Progenitor cell of endocrine pancreas (in vitro differentiated cells): ENCODE measurements around the gene NECTIN1. TPM values are rescaled to one million over a fixed set of nuclear protein-coding genes. Genes with fewer than 3 reads are reported as not detected.
A peak's percentile ranks its signal among the peaks of the same experiment; 100 is the strongest.
"Not testable (repeated sequence)": the region's sequence is repeated elsewhere in the genome, so short reads cannot be mapped to it uniquely, and the experiment has no call there.

Source experiments
- DNase-seq: peaks from one replicate; pipeline ENCODE4 v3.0.0; 2021; ENCODE audit warnings: low spot score; ENCODE audit not compliant: unreplicated experiment
- H3K27ac Mint-ChIP-seq: 2 replicates; pipeline ENCODE4 v1.8.0; 2021; ENCODE audit warnings: mild to moderate bottlenecking, moderate library complexity, mixed read lengths
- H3K27me3 Mint-ChIP-seq: 2 replicates; pipeline ENCODE4 v1.8.0; 2021; ENCODE audit warnings: mixed read lengths
- H3K36me3 Mint-ChIP-seq: 2 replicates; pipeline ENCODE4 v1.8.0; 2022; ENCODE audit warnings: mixed read lengths; ENCODE audit not compliant: insufficient read depth
- H3K4me1 Mint-ChIP-seq: 2 replicates; pipeline ENCODE4 v1.8.0; 2021; ENCODE audit warnings: low read depth, mixed read lengths
- H3K4me3 Mint-ChIP-seq: 2 replicates; pipeline ENCODE4 v1.8.0; 2021; ENCODE audit warnings: low read depth, mild to moderate bottlenecking, moderate library complexity, mixed read lengths
- H3K9me3 Mint-ChIP-seq: 2 replicates; pipeline ENCODE4 v1.8.0; 2021; ENCODE audit warnings: low read depth, mixed read lengths
- CTCF ChIP-seq: fragments of 200-600 bp; sonication (generic); IDR thresholded peaks from one replicate; pipeline ENCODE4 v1.5.0; 2021; ENCODE audit warnings: antibody characterized with exemption, mild to moderate bottlenecking; ENCODE audit not compliant: unreplicated experiment
- total RNA-seq: library from RNA; stranded (reverse); gene quantifications from 2 replicates; pipeline ENCODE4 v1.2.1, GENCODE V29; 2021

The NECTIN1 gene
- total RNA-seq, 1 donor from 2014 or later: 42.1 TPM

GRCh38 chr11:119602745-119603373 is 126.1 kb downstream of the NECTIN1 start:
- no peaks in the 10 kb centered on the region for H3K36me3 Mint-ChIP-seq
- TF ChIP-seq CTCF: peak; percentile 20
- H3K4me3 Mint-ChIP-seq: no peak overlapping the region
- no peaks in the 10 kb centered on the region for H3K9me3 Mint-ChIP-seq
- H3K4me1 Mint-ChIP-seq: peaks cover 3% of the 10 kb centered on the region
- H3K27ac Mint-ChIP-seq: no peak overlapping the region
- DNase-seq: no peak
- H3K27me3 Mint-ChIP-seq: peaks cover 30% of the 10 kb centered on the region

DNA sequence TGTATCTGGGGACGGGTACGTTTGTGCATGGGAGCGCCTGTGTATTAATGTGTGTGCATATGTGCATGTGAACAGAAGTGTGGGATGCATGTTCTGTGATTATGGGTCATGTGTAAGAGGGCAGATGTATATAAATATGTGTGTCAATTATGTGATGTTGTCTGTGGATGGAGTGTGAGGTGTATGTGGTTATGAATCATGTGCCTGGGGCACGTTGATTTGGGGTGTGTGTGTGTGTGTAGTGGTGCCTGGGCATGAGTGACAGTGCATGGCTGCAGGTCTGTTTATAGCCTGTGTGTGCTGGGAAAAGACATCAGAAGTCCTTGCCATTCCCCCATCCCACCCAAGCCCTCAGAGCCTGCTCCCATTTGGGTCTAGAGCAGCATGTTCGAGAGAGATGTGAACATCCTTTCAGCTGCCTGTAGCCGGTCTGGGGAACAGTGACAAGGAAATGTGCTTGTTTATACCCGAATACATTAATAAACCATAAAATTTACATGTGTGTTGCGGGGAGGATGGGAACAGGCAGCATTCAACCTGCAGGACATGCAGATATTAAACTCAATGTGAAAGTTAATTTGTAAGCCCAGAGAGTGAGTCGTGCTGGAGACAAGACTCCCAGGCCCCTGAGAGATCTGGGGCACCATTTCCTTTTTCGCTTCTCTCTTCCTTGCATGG is 129.0 kb downstream of the NECTIN1 start:
- H3K27me3 Mint-ChIP-seq: peaks cover 38% of the 10 kb centered on the region
- no peaks in the 10 kb centered on the region for H3K9me3 Mint-ChIP-seq
- H3K4me1 Mint-ChIP-seq: no peaks in the 10 kb centered on the region
- no peak for TF ChIP-seq CTCF
- no peaks in the 10 kb centered on the region for H3K36me3 Mint-ChIP-seq
- no peak for DNase-seq
- no peak overlapping the region for H3K27ac Mint-ChIP-seq
- H3K4me3 Mint-ChIP-seq: no peak overlapping the region

- H3K36me3 Mint-ChIP-seq, H3K27ac Mint-ChIP-seq, DNase-seq, H3K4me1 Mint-ChIP-seq, H3K4me3 Mint-ChIP-seq, H3K9me3 Mint-ChIP-seq: not testable (repeated sequence)
- peaks cover 20% of the 10 kb centered on the region for H3K27me3 Mint-ChIP-seq
These were observed 133.1 kb downstream of the NECTIN1 start for GRCh38 chr11:119595941-119596340.

GRCh38 chr11:119594639-119595249 is 134.3 kb downstream of the NECTIN1 start:
- H3K4me3 Mint-ChIP-seq: no peak overlapping the region
- no peak for DNase-seq
- no peaks in the 10 kb centered on the region for H3K9me3 Mint-ChIP-seq
- peaks cover 4% of the 10 kb centered on the region for H3K4me1 Mint-ChIP-seq
- H3K36me3 Mint-ChIP-seq: no peaks in the 10 kb centered on the region
- H3K27me3 Mint-ChIP-seq: peaks cover 22% of the 10 kb centered on the region
- H3K27ac Mint-ChIP-seq: peak overlapping the region; percentile 32
- no peak for TF ChIP-seq CTCF

DNA sequence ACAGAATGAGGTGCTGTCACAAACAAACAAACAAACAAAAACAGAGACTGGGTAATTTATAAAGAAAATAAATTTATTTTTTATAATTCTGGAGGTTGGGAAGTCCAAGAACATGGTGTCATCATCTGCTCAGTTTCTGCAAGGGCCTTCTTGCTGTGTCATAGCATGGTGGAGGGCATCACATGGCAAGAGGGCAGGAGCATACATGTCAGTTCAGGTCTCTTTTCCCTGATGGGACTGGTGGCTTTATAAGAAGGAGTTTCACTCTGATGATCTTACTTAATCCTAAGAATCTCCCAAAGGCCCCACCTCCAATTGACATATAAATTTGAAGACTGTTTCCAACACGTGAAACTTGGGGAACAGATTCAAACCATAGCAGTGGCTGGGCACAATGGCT is 135.7 kb downstream of the NECTIN1 start:
- no peak for DNase-seq
- H3K27me3 Mint-ChIP-seq: peaks cover 25% of the 10 kb centered on the region
- no peak for TF ChIP-seq CTCF
- peaks cover 4% of the 10 kb centered on the region for H3K4me1 Mint-ChIP-seq
- H3K4me3 Mint-ChIP-seq: no peak overlapping the region
- H3K9me3 Mint-ChIP-seq: no peaks in the 10 kb centered on the region
- H3K36me3 Mint-ChIP-seq: no peaks in the 10 kb centered on the region
- H3K27ac Mint-ChIP-seq: no peak overlapping the region
